Inflammatory macrophage treated with lipopolysaccharide for 1 hour (primary cell): ENCODE measurements around the gene HAVCR1.

Experiments
- DNase-seq, 2 donors: peaks; one replicate each; pipeline ENCODE4 v3.0.0-alpha.2; 2020 to 2022

The HAVCR1 gene

DNA sequence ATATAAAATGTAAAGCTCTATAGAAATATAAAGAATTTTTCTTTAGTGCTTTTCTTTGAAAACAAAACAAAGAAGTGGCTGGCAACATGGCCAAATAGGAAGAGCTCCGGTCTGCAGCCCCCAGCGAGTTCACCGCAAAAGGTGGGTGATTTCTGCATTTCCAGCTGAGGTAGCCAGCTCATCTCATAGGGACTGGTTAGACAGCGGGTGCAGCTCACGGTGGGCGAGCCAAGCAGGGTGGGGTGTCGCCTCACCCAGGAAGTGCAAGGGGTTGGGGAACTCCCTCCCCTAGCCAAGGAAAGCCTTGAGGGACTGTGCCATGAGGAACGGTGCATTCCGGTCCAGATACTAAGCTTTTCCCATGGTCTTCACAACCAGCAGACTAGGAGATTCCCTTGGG, 74.9 kb downstream of the HAVCR1 start:
- no peak for DNase-seq

DNA sequence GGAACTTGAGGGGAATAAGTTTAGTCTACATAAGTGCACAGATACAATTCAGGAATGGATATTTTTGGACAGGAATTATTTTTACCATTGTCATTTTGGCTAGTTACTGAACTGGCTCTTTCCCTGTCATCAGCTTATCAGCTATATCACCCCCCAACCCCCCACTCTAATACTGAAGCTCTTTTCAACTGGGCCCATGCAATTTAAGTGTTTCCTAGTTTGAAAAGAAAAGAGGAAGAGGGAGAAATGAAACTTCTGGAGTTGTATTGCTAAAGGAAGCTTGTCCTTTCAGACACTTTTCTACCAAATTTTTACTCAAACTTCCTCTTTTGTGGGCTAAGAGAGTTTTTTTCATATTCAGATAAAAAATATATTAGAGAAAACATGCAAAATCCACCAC, 77.4 kb downstream of the HAVCR1 start:
- peak; percentile 40 to 62 for DNase-seq
